Embryonic facial prominence (tissue), 1 donor: ENCODE results near the gene C22orf15.

Source experiments
- DNase-seq: peaks from one replicate; pipeline ENCODE4 v3.0.0-alpha.2; 2016; ENCODE audit errors: extremely low spot score

Gene C22orf15

DNA sequence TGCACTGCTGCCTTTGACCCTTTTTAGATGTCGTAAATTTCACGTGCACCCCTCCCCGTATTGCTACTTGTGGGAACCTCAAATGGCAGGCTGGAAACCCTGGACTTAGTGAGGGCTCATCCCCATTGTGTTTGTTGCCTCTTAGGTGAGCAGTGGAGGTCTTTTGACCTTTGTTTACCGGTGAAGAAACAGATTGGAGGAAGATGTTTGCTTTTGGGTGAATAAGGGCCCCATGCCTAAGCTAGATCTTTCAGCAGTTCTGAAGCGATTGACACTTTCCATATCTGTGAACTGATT lies 24.8 kb downstream of the C22orf15 start:
- DNase-seq, result no peak

DNA sequence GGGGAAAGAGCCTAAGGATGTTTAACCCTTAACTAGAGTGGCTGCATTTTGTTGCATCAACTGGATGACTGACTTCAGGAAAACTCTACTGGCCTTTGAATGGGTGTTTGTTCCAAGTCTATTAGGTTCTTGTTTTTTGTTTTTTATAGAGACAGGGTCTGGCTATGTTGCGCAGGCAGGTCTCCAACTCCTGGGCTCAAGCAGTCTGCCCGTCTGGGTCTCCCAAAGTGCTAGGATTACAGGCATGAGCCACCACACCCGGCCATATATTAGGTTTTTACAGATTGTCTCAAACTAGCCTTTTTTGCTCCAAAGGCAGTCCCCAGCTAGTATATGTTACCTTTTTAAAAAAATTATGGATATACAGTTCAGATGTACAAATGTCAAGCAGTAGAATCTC lies 25.1 kb downstream of the C22orf15 start:
- no peak for DNase-seq

DNA sequence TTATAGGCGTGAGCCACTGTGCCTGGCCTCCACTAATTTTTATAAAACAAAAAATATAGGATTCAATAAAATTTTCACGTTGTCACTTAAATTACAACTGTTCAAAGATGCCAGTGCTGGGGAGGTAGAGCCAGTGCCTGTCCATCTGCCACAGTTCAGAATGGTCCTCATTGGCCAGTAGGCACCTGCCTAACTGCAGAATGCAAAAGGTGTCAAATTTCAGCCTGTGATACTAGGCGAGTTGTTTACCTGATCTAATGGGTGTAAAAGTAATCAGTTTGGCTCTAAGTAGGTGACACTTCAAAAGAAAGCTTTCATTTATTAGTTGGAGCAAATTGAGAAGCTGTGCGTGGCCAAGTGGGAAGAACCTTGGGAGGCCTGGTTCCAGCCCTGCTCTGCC lies 26.3 kb downstream of the C22orf15 start:
- DNase-seq, result no peak

DNA sequence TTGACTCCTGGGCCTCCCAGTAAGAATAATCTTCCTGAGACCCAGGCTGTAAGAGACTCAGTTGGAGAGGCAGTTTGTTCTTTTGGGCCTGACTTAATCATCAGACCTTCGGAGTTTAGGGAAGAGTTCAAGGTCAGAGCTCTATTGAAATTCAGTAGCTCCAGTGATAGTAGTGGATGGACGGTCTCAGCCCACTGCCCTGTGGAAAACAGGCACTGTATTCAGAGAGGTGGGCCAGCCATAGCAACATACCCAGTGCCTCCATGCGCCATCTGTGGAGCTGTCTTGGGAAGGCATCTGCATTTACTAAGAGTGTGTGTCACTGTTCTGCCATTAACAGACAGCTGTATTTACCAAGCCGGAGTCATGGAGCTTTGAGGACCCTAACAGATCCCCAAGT lies 26.8 kb downstream of the C22orf15 start:
- DNase-seq, result no peak

DNA sequence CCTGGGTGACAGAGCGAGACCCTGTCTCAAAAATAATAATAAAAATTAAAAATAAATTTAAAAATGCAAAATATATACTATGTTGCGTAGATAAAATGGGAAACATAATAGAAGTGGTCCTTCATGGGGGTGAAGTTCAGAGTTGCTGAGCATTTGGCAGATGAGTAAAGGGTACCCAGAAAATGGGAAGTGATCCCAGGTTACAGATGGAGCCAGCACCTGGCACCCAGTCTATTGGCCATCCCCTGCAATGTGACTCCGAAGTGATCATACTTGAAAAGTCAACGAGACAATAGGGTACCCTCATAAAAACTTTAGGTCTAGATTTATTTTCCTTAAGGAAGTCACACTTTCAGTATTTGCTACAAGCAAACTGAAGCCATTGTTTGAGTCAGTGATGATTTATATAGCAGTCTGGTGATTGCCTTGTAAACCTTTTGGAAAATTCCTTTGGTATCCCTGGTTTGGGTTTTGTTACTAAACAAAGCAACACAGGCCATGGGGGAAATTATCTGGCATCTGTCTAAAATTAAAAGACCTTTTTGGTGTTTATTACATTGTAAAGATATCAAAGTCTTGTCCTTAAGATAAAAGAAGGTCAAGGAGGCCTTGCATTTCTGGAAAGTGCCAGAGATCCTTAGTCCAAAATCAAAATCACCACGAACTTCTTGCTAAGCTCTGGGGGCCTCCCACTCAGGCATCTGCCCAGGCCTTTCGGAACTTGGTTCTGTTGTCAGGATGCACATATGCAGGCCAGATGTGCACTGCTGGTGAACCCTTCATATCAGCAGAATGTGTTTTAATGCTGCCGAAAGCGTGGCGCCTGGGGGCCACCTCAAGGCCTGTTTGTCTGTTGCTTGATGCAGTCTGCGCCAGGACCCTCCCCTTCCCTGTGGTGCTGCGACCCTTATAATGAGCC lies 28.3 kb downstream of the C22orf15 start:
- DNase-seq, result no peak

DNA sequence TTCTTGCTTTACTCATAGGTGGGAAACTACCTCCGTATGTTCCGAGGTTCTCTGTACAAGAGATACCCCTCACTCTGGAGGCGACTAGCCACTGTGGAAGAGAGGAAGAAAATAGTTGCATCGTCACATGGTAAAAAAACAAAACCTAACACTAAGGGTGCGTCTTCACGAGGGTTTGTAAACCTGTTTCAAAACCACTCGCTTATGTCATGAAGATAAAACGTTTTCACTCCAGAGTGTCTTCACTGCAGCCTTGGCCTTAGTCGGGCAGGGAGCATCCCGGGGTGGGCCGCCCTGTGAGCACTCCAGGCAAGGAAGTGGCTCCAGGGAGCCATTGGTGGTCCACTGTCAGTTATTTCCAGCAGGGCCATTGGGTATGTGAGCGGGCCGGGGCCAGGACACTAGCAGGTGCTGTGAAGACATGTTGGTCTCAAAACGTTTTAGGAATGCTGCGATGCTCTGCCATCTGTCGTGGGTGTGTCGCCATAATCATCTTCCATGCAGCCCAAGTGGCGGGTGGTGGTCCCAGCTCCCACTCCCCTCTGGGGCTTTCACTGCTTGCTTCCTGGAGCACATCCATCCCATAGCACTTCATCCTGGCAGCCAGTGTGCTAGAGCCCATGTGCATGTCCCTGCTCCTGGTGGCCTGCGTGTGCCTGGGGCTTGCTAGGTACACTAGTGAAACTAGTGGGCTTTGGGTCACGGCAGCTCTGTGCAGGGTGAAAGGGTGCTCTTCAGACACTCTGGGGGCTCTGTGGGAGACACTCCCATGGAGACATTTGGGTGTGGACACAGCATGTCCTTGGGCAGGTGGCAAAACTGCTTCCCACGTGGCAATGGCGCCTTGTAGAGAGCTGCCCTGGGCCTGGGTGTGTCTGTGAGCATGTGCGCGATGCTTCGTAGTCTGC lies 29.2 kb downstream of the C22orf15 start:
- no peak for DNase-seq

DNA sequence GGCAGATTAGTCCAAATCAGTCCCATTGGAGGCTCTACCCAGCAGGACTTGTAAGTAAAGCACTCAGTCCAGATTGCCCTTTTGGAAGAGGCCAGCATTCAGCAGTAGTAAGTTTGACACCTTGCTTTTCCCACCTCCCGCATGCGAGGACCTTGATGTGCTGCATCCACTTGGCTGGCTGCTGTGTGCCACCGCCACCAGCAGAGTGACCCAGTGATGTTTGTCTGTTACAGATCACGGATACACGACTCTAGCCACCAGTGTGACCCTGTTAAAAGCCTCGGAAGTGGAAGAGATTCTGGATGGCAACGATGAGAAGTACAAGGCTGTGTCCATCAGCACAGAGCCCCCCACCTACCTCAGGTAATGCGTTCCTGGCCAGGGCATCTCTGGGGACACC lies 30.5 kb downstream of the C22orf15 start:
- DNase-seq, result no peak

DNA sequence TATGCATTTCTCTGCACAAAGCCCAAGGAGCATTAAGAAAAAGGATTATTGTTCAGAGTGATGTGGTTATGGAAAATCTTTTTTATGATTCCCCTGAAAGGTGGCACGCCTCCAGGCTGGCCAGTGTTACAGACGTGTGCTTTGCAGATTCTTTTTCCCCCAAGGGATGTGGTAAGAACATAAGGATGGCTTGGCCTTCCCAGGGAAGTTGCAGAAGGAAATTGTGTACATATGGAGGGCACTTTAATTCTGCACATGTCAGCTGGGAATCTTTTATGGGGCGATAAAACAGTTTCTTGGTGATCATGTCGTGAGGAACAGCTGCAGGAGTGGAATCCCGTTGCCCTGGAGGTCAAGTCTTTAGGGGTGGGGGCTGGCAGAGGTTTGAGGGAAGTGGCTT lies 33.7 kb downstream of the C22orf15 start:
- DNase-seq, result no peak

DNA sequence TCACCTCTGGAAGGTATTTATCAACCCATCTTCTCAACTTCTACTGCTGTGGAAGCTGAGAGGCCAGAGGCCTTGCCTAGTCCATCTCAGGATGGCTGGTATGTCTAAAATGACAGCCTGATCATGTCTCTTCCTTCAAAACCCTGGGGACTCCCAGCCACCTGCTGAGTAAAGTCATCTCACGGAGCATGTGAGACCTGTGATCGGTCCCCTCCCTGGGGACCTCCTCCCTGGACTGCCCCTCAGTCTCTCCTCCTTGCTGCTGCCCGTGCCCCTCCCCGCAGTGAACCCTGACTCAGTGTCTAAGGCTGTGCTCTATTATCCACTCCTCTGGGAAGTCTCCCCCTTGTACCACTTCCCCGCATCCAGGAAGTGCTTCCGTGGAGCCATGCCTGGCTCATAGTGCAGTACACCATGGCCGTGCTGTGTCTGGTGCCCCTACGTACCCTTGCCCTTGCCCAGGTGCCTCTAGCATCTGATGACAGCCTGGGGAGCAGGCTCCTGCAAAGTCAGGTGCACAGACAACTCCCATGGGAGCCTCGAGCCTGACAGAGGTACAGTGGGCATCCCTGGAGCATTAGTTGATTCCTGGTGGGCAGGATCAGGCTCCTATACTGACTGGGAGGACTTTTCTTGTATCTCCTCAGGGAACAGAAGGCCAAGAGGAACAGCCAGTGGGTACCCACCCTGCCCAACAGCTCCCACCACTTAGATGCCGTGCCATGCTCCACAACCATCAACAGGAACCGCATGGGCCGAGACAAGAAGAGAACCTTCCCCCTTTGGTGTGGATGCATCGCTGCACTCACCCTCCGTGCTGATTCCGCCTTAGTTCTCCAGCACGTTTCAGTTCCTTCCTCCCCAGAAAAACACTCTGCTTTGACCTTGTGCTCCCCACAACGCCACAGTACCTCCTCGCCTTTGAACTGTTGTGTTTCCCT lies 37.8 kb downstream of the C22orf15 start:
- DNase-seq, result no peak

DNA sequence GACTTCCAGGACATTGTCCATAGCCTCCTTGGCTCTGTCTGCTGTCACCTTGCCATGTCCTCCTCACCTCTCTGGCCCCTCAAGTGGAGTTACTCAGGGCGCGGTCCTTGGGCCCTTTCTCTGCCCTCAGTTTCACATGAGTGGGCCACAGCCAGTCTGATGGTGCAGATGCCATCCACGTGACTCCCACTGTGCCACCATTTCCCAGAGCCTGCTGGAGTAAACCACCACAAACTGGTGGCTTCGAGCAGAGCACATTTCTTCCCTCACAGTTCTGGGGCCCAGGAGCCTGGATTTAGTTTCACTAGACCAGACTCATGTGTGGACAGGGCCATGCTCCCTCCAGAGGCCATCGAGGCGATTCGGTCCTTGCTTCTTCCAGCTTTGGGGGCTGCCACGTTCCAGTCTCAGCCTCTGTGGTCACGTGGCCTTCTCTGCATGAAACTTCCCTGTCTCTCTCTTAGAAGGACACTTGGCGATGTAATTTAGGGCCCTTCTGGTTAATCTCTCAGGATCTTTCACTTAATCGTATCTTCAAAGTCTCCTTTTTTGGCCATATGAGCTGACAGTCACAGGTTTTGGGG lies 38.5 kb downstream of the C22orf15 start:
- DNase-seq, result no peak

DNA sequence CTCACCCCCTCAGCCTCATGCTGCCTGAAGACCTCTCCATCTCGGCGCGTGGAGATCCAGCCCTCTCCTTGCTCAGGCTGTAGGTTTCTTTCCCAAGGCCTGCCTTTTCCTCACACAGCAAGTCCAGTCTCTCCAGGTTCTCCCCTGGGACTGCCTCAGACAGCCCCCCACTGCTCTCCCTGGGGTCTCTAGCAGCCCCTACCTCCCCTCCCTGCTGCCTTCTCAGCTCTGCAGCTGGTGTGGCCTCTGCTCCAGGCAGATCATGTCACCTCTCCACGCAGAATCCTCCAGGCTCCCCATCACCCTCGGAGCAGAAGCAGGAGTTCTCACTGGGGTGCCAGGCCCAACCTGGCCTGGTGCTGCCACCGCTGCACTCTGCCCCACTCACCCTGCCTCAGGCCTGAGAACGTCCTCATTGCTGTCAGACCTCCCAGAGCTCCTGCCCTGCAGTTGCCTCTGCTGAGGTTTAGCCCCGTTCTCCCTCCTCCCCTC lies 39.1 kb downstream of the C22orf15 start:
- DNase-seq, result no peak

DNA sequence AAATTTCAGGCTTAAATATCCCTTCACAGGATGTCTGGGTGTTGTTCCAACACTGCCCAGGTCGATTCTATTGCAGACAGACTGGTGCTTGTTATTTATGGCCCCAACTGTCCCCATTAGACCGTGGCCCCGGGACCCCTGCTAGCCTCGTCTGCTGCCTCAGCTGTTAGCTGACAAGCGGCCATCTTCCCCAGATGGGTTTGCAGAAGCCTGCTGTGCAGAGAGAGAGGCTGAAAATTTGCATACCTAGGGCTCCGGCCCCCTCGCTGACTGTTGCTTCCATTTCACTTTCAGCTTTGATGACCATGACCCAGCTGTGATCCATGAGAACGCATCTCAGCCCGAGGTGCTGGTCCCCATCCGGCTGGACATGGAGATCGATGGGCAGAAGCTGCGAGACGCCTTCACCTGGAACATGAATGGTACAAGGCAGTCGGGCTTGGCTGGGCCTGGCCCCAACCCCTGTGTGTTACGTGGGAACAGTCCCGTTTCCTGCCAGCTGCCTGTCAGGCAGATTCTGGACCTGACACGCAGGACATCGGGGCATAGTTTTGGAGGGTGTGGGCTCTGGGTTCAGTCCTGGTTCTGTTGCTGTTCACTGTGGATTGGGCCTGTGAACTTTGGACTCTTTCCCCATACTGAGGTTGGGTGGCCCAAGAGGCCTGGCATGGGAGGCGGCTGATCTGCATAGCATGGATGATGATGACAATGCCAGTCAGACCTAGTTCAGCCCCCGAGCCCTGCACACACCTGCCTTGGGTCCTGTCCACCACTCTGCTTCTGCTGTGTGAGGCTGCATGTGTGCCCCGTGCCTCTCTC lies 40.4 kb downstream of the C22orf15 start:
- no peak for DNase-seq

DNA sequence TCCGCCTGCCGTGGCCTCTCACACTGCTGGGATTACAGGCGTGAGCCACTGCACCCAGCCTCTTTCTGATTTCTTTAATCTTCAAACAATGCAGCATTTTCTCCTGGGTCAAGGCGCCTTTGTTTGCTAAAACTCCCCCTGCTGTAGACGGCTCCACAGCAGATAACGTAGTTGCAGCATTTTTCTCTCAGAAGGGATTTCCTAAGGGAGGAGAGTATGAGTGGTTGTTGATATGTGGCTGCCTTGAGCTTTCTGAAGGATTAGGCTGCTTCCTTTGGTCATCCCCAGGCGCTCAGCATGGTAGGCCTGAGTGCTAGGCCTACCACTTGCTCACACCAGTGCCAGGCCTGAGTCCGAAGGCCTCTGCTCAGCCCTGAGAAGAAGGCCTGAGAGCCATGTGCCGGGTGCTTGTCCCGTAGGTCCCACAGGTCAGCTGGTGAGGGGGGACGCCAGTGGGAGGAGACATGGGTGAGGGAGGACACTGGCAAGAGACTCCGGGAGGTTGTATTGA lies 42.0 kb downstream of the C22orf15 start:
- no peak for DNase-seq

DNA sequence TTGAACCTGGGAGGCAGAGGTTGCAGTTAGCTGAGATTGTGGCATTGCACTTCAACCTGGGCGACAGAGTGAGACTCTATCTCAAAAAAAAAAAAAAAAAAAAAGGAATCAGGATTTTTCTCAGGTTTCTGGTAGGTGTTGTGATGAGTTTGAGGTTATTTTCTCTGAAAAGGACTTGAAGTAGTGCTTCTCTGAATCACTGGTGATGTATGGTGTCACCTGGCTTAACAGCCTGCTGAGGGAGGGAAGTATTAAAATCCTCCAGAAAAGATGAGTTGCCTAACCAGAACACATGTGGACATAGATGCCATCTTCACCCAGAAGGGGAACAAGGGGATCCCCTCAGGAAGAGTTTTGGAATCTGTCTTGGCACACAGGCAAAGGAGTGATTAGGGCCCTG lies 44.0 kb downstream of the C22orf15 start:
- no peak for DNase-seq

DNA sequence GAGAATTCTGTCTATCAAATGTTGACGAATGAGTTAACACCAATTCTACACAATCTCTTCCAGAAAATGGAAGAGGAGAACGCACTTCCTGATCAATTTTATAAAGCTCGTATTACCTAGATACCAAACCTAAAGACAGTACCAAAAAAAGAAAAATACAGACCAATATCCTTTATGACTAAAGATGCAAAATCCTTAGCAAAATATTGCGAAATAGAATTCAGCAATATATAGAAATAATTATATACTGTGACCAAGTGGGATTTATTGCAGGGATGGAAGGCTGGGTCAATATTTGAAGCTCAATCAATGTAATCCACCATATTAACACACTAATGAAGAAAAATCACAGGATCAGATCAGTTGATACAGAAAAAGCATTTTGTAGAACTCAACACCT lies 49.6 kb downstream of the C22orf15 start:
- no peak for DNase-seq
